WTC11 (cell line): ENCODE measurements around the gene FAM124A.

Source experiments
- ATF1 ChIP-seq: sonication (generic); formaldehyde crosslinking; IDR thresholded peaks from 2 replicates; pipeline ENCODE4 v1.8.1; 2023; ENCODE audit warnings: mild to moderate bottlenecking, moderate library complexity, missing genetic modification reagents
- ATF2 ChIP-seq: sonication (generic); formaldehyde crosslinking; IDR thresholded peaks from 2 replicates; pipeline ENCODE4 v1.8.1; 2022; ENCODE audit warnings: low read depth, missing genetic modification reagents, borderline replicate concordance
- ETV6 ChIP-seq: sonication (generic); formaldehyde crosslinking; IDR thresholded peaks from 2 replicates; pipeline ENCODE4 v1.8.1; 2022; ENCODE audit warnings: mild to moderate bottlenecking, missing genetic modification reagents
- MAX ChIP-seq: sonication (generic); formaldehyde crosslinking; IDR thresholded peaks from 2 replicates; pipeline ENCODE4 v1.8.0; 2022; ENCODE audit warnings: mild to moderate bottlenecking, missing genetic modification reagents
- TF ChIP-seq, protein P1 (sequence below): fragments of 200-600 bp; IDR thresholded peaks from 2 replicates; pipeline ENCODE4 v1.8.0; 2022; ENCODE audit warnings: antibody characterized with exemption
- TF ChIP-seq, protein P2 (sequence below): sonication (generic); formaldehyde crosslinking; IDR thresholded peaks from 2 replicates; pipeline ENCODE4 v1.8.1; 2023; ENCODE audit warnings: mild to moderate bottlenecking, missing genetic modification reagents

DNA sequence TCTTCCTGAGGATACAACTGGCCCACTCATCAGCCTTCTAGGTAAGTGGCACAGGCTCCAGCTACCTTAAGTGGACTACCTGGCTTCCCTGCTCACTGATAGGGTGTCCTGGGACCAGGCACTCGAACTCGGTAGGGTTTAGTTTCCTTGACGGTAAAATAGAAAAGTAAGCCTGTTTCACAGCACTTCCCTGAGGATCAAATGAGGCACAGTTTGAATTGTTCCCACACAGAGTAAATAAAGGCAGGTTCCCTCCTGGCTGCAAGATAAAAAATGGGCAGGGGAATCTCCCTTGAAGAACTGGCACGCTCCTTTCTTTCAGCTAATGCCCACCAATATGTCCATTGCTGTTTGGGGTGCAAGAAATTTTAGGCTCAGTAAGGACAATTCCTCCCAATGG, 1.1 kb upstream of the FAM124A start:
- TF ChIP-seq, protein P1, sequence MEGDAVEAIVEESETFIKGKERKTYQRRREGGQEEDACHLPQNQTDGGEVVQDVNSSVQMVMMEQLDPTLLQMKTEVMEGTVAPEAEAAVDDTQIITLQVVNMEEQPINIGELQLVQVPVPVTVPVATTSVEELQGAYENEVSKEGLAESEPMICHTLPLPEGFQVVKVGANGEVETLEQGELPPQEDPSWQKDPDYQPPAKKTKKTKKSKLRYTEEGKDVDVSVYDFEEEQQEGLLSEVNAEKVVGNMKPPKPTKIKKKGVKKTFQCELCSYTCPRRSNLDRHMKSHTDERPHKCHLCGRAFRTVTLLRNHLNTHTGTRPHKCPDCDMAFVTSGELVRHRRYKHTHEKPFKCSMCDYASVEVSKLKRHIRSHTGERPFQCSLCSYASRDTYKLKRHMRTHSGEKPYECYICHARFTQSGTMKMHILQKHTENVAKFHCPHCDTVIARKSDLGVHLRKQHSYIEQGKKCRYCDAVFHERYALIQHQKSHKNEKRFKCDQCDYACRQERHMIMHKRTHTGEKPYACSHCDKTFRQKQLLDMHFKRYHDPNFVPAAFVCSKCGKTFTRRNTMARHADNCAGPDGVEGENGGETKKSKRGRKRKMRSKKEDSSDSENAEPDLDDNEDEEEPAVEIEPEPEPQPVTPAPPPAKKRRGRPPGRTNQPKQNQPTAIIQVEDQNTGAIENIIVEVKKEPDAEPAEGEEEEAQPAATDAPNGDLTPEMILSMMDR: no peak
- TF ChIP-seq ATF1 (CRISPR knock-in tag) (no peak), MAX (CRISPR knock-in tag) (no peak), ETV6 (CRISPR knock-in tag) (no peak), ATF2 (no peak)
- TF ChIP-seq, protein P2, sequence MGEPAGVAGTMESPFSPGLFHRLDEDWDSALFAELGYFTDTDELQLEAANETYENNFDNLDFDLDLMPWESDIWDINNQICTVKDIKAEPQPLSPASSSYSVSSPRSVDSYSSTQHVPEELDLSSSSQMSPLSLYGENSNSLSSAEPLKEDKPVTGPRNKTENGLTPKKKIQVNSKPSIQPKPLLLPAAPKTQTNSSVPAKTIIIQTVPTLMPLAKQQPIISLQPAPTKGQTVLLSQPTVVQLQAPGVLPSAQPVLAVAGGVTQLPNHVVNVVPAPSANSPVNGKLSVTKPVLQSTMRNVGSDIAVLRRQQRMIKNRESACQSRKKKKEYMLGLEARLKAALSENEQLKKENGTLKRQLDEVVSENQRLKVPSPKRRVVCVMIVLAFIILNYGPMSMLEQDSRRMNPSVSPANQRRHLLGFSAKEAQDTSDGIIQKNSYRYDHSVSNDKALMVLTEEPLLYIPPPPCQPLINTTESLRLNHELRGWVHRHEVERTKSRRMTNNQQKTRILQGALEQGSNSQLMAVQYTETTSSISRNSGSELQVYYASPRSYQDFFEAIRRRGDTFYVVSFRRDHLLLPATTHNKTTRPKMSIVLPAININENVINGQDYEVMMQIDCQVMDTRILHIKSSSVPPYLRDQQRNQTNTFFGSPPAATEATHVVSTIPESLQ (CRISPR knock-in tag): no peak
